HepG2 (cell line): Measurements from ENCODE around the gene ZMYND10. TPM values are rescaled to one million over a fixed set of nuclear protein-coding genes. Genes with fewer than 3 reads are reported as not detected.

ENCODE experiments used
- CBX2 ChIP-seq, 2 experiments: fragments of 200-600 bp in 1 of 2; sonication (generic); formaldehyde crosslinking in 1 of 2; IDR thresholded peaks; 2 replicates each; pipeline versions ENCODE4 v1.7.0 to v1.8.1; 2018 to 2022; ENCODE audit warnings: low read depth in 2 of 2, low read length in 1 of 2, mild to moderate bottlenecking in 1 of 2, missing genetic modification reagents in 1 of 2
- EED ChIP-seq: sonication (generic); formaldehyde crosslinking; IDR thresholded peaks from 2 replicates; pipeline ENCODE4 v1.5.0; 2020; ENCODE audit warnings: mild to moderate bottlenecking, missing genetic modification reagents
- EP300 ChIP-seq, 3 experiments: sonication (generic) in 1 of 3; formaldehyde crosslinking in 1 of 3; IDR thresholded peaks; 2 replicates each; pipeline versions ENCODE4 v1.5.1 to v1.6.1; 2011 to 2020; ENCODE audit warnings: low read depth in 2 of 3, low read length in 2 of 3, borderline replicate concordance in 1 of 3, improper control_type of control experiment in 1 of 3, mild to moderate bottlenecking in 1 of 3, missing genetic modification reagents in 1 of 3, moderate library complexity in 1 of 3
- HDAC6 ChIP-seq: fragments of 200-600 bp; sonication (generic); IDR thresholded peaks from 2 replicates; pipeline ENCODE4 v1.7.0; 2017; ENCODE audit warnings: mild to moderate bottlenecking, antibody characterized with exemption, low read length, low read depth
- IRF9 ChIP-seq: sonication (generic); formaldehyde crosslinking; IDR thresholded peaks from 2 replicates; pipeline ENCODE4 v1.8.0; 2022; ENCODE audit warnings: missing genetic modification reagents, mild to moderate bottlenecking, borderline replicate concordance
- KDM6A ChIP-seq: IDR thresholded peaks from 2 replicates; pipeline ENCODE4 v1.6.1; 2016; ENCODE audit warnings: low read depth
- KLF12 ChIP-seq: sonication (generic); formaldehyde crosslinking; IDR thresholded peaks from 2 replicates; pipeline ENCODE4 v1.4.0; 2020; ENCODE audit warnings: missing genetic modification reagents, borderline replicate concordance
- MXD4 ChIP-seq: IDR thresholded peaks from 2 replicates; pipeline ENCODE4 v1.6.1; 2016; ENCODE audit warnings: mild to moderate bottlenecking, missing biosample characterization, missing genetic modification reagents
- NFE2L2 ChIP-seq: fragments of 150-350 bp; IDR thresholded peaks from 2 replicates; pipeline ENCODE4 v1.6.1; 2014; ENCODE audit warnings: low read length
- PAF1 ChIP-seq: IDR thresholded peaks from 2 replicates; pipeline ENCODE4 v1.6.1; 2016; ENCODE audit warnings: missing genetic modification reagents, missing compliant biosample characterization
- RORA ChIP-seq: sonication (generic); formaldehyde crosslinking; IDR thresholded peaks from 2 replicates; pipeline ENCODE4 v1.5.0; 2020; ENCODE audit warnings: mild to moderate bottlenecking, missing genetic modification reagents, moderate library complexity
- ZFP36 ChIP-seq: fragments of 150-350 bp; IDR thresholded peaks from 2 replicates; pipeline ENCODE4 v1.6.1; 2018; ENCODE audit warnings: borderline replicate concordance, low read length, low read depth; ENCODE audit not compliant: partially characterized antibody
- ZNF230 ChIP-seq: sonication (generic); formaldehyde crosslinking; IDR thresholded peaks from 2 replicates; pipeline ENCODE4 v1.4.0; 2020; ENCODE audit warnings: mild to moderate bottlenecking, missing genetic modification reagents
- ZNF274 ChIP-seq: sonication (generic); formaldehyde crosslinking; IDR thresholded peaks from 2 replicates; pipeline ENCODE4 v1.5.1; 2020; ENCODE audit warnings: mild to moderate bottlenecking, missing genetic modification reagents
- ZNF446 ChIP-seq: sonication (generic); formaldehyde crosslinking; IDR thresholded peaks from 2 replicates; pipeline ENCODE4 v1.5.0; 2020; ENCODE audit warnings: mild to moderate bottlenecking, missing genetic modification reagents
- ZNF501 ChIP-seq: sonication (generic); formaldehyde crosslinking; IDR thresholded peaks from 2 replicates; pipeline ENCODE4 v1.5.1; 2020; ENCODE audit warnings: mild to moderate bottlenecking, moderate library complexity, missing genetic modification reagents
- polyA plus RNA-seq, 8 experiments: library from polyadenylated mRNA; depleted of rRNA in 3 of 8; stranded (reverse) in 7 of 8; unstranded in 1 of 8; fragments of >200 nt; fragmentation: Illumina TruSeq in 4 of 8; extraction: Trizol in 4 of 8; gene quantifications; 2 replicates each; pipeline versions ENCODE4 v1.2.1 to v1.2.3, GENCODE V29; 2011 to 2016; ENCODE audit warnings: low read depth in 4 of 8, missing spikeins in 1 of 8, mixed read lengths in 1 of 8; ENCODE audit not compliant: insufficient read depth in 1 of 8
- total RNA-seq, 5 experiments: library from RNA; depleted of rRNA; stranded (reverse); fragments of >200 nt; fragmentation: Illumina TruSeq; extraction: Trizol; gene quantifications; 2 replicates each; pipeline ENCODE4 v1.2.3, GENCODE V29; 2016; ENCODE audit warnings: low read depth in 1 of 5
- TF ChIP-seq, protein P1 (sequence below): sonication (generic); formaldehyde crosslinking; IDR thresholded peaks from 2 replicates; pipeline ENCODE4 v1.5.1; 2020; ENCODE audit warnings: mild to moderate bottlenecking, missing genetic modification reagents, moderate library complexity
- TF ChIP-seq, protein P2 (sequence below): sonication (generic); formaldehyde crosslinking; IDR thresholded peaks from 2 replicates; pipeline ENCODE4 v1.4.0; 2020; ENCODE audit warnings: missing genetic modification reagents
- TF ChIP-seq, protein P3 (sequence below): sonication (generic); formaldehyde crosslinking; IDR thresholded peaks from 2 replicates; pipeline ENCODE4 v1.4.0; 2020; ENCODE audit warnings: missing genetic modification reagents

ZMYND10 gene
- total and polyA plus RNA-seq, 2 of the 13 experiments (the other 11 are each of a cell fraction or from before 2014, with no cell fraction given): 0.60 to 0.74 TPM

DNA sequence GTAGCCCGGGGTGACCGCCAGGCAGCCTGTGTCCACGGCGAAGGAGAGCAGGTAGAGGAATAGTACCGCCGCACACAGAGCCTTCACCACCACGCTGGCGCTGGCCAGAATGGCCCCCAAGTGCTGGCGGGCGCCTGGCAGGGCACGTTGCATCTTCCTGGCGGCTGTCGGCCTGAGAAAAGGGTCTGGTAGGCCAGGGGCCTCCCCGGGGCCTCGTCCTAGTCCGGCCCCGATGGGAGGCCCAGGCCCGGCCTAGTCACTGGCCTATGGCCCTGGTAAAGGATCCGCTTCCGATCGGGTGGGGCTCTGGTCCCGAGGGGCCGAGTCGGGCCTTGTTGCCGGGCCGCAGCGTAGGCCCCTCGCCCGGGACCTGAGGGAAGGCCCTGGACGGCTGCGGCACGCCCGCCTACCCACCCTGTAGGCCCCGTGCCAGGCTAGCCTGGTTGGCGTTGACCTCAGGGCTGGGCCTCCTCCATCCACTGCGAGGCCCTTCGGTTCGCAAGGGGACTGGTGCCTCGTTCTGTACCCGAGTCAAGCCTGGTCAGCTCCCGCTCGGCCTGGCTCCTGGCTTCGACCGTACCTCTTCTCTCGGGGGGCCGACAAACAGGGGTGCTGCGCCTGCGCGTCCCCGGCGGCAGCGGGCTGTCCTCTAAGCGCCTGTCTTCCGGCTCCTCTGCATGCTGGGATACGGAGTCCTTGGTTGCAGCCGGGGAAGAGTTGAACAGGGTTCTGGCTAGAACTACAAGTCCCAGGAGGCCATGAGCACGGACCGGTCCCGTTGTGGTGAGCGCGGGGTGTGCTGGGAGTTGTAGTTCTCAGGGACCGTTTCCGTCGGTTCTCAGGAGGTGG is 13.6 kb upstream of the ZMYND10 start, which contains the start of gene TMEM115 (continued):
- TF ChIP-seq, protein P1, sequence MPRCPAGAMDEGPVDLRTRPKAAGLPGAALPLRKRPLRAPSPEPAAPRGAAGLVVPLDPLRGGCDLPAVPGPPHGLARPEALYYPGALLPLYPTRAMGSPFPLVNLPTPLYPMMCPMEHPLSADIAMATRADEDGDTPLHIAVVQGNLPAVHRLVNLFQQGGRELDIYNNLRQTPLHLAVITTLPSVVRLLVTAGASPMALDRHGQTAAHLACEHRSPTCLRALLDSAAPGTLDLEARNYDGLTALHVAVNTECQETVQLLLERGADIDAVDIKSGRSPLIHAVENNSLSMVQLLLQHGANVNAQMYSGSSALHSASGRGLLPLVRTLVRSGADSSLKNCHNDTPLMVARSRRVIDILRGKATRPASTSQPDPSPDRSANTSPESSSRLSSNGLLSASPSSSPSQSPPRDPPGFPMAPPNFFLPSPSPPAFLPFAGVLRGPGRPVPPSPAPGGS: peak; percentile 95
- no peak for TF ChIP-seq CBX2 (IDR thresholded peaks at IDR 0.05; ENCODE audit: low read depth, low read length)
- TF ChIP-seq CBX2 (CRISPR knock-in tag; IDR thresholded peaks at IDR 0.05; ENCODE audit: low read depth): no peak
- no peak; the same call in 1 of the 2 replicates for TF ChIP-seq EED (CRISPR knock-in tag)
- no peak for TF ChIP-seq KDM6A (CRISPR knock-in tag)
- peak; percentile 79; the same call in 1 of the 2 replicates for TF ChIP-seq MXD4 (CRISPR knock-in tag)
- peak; percentile 2; the same call in 1 of the 2 replicates for TF ChIP-seq NFE2L2
- TF ChIP-seq ZNF274 (CRISPR knock-in tag): peak; percentile 72; the same call in 1 of the 2 replicates
- TF ChIP-seq ZNF446: no peak; the same call in 1 of the 2 replicates
- TF ChIP-seq HDAC6: no peak
- peak in 1 of 2 experiments; percentile 46; a peak in 1 of 4 replicates for TF ChIP-seq EP300 (IDR thresholded peaks at IDR 0.05; ENCODE audit: low read depth in 2 of 2, low read length in 2 of 2)
- no peak for TF ChIP-seq EP300 (CRISPR knock-in tag; IDR thresholded peaks at IDR 0.05; ENCODE audit: borderline replicate concordance)
- TF ChIP-seq PAF1 (CRISPR knock-in tag): no peak
- TF ChIP-seq, protein P2, sequence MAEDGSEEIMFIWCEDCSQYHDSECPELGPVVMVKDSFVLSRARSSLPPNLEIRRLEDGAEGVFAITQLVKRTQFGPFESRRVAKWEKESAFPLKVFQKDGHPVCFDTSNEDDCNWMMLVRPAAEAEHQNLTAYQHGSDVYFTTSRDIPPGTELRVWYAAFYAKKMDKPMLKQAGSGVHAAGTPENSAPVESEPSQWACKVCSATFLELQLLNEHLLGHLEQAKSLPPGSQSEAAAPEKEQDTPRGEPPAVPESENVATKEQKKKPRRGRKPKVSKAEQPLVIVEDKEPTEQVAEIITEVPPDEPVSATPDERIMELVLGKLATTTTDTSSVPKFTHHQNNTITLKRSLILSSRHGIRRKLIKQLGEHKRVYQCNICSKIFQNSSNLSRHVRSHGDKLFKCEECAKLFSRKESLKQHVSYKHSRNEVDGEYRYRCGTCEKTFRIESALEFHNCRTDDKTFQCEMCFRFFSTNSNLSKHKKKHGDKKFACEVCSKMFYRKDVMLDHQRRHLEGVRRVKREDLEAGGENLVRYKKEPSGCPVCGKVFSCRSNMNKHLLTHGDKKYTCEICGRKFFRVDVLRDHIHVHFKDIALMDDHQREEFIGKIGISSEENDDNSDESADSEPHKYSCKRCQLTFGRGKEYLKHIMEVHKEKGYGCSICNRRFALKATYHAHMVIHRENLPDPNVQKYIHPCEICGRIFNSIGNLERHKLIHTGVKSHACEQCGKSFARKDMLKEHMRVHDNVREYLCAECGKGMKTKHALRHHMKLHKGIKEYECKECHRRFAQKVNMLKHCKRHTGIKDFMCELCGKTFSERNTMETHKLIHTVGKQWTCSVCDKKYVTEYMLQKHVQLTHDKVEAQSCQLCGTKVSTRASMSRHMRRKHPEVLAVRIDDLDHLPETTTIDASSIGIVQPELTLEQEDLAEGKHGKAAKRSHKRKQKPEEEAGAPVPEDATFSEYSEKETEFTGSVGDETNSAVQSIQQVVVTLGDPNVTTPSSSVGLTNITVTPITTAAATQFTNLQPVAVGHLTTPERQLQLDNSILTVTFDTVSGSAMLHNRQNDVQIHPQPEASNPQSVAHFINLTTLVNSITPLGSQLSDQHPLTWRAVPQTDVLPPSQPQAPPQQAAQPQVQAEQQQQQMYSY: no peak
- peak; percentile 83; the same call in 1 of the 2 replicates for TF ChIP-seq ZNF501
- TF ChIP-seq KLF12 (CRISPR knock-in tag): peak; percentile 35; the same call in 1 of the 2 replicates
- TF ChIP-seq, protein P3, sequence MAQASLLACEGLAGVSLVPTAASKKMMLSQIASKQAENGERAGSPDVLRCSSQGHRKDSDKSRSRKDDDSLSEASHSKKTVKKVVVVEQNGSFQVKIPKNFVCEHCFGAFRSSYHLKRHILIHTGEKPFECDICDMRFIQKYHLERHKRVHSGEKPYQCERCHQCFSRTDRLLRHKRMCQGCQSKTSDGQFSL (CRISPR knock-in tag): no peak
- TF ChIP-seq RORA (CRISPR knock-in tag): no peak
- TF ChIP-seq IRF9: 0 out of 2 replicates have a peak, but pooled peaks have one; percentile 51
- no peak for TF ChIP-seq ZFP36
- TF ChIP-seq ZNF230 (CRISPR knock-in tag): peak; percentile 81; the same call in 1 of the 2 replicates
